Neural progenitor cell (in vitro differentiated cells): ENCODE results near the gene HSPBAP1. TPM values are rescaled to one million over a fixed set of nuclear protein-coding genes. Genes with fewer than 3 reads are reported as not detected.

Experiments
- DNase-seq: peaks from one replicate; pipeline ENCODE4 v3.0.0-alpha.2; 2016; ENCODE audit warnings: low spot score
- H2AFZ ChIP-seq: fragments of 200-600 bp; sonication (generic); replicated peaks from 2 replicates; pipeline ENCODE4 v1.6.1; 2016; ENCODE audit warnings: antibody characterized with exemption
- H3F3A ChIP-seq: fragments of 200-600 bp; sonication (generic); 2 replicates; pipeline ENCODE4 v1.6.1; 2016; ENCODE audit warnings: antibody characterized with exemption, low read depth
- H3K27ac ChIP-seq: fragments of 200-600 bp; sonication (generic); 2 replicates; pipeline ENCODE4 v1.5.1; 2016; ENCODE audit warnings: mild to moderate bottlenecking
- H3K27me3 ChIP-seq: fragments of 200-600 bp; sonication (generic); 2 replicates; pipeline ENCODE4 v1.6.1; 2016; ENCODE audit warnings: mild to moderate bottlenecking, moderate library complexity
- H3K36me3 ChIP-seq: fragments of 200-600 bp; sonication (generic); 2 replicates; pipeline ENCODE4 v1.5.1; 2016
- H3K4me1 ChIP-seq: fragments of 200-600 bp; sonication (generic); 2 replicates; pipeline ENCODE4 v1.6.1; 2016; ENCODE audit warnings: mixed run types
- H3K4me2 ChIP-seq: fragments of 200-600 bp; sonication (generic); 2 replicates; pipeline ENCODE4 v1.6.1; 2016
- H3K4me3 ChIP-seq: fragments of 200-600 bp; sonication (generic); 2 replicates; pipeline ENCODE4 v1.5.1; 2016
- H3K79me2 ChIP-seq: fragments of 200-600 bp; sonication (generic); 2 replicates; pipeline ENCODE4 v1.6.1; 2016; ENCODE audit warnings: low read depth
- H3K9ac ChIP-seq: fragments of 200-600 bp; sonication (generic); 2 replicates; pipeline ENCODE4 v1.6.1; 2016
- H3K9me3 ChIP-seq: fragments of 200-600 bp; sonication (generic); 2 replicates; pipeline ENCODE4 v1.5.1; 2016; ENCODE audit warnings: low read depth
- H4K20me1 ChIP-seq: fragments of 200-600 bp; sonication (generic); 2 replicates; pipeline ENCODE4 v1.6.1; 2016; ENCODE audit warnings: low read depth
- H3K27ac Mint-ChIP-seq: 3 replicates; pipeline ENCODE4 v1.8.0; 2021; ENCODE audit warnings: mixed read lengths
- H3K27me3 Mint-ChIP-seq: 2 replicates; pipeline ENCODE4 v1.8.0; 2022; ENCODE audit warnings: low read depth, mild to moderate bottlenecking, inconsistent platforms, moderate library complexity, mixed read lengths; ENCODE audit not compliant: insufficient read depth
- H3K36me3 Mint-ChIP-seq: 3 replicates; pipeline ENCODE4 v1.8.0; 2021; ENCODE audit warnings: mixed read lengths
- H3K4me1 Mint-ChIP-seq: 3 replicates; pipeline ENCODE4 v1.8.0; 2021; ENCODE audit warnings: mixed read lengths
- H3K4me3 Mint-ChIP-seq: 3 replicates; pipeline ENCODE4 v1.8.0; 2021; ENCODE audit warnings: mild to moderate bottlenecking, moderate library complexity, mixed read lengths
- H3K9me3 Mint-ChIP-seq: 3 replicates; pipeline ENCODE4 v1.8.0; 2020; ENCODE audit warnings: mixed read lengths
- EZH2 ChIP-seq: fragments of 200-600 bp; sonication (generic); IDR thresholded peaks from 2 replicates; pipeline ENCODE4 v1.6.1; 2017; ENCODE audit warnings: antibody characterized with exemption, mild to moderate bottlenecking, moderate library complexity
- EZH2phosphoT487 ChIP-seq: fragments of 200-600 bp; sonication (generic); IDR thresholded peaks from 2 replicates; pipeline ENCODE4 v1.6.1; 2017; ENCODE audit warnings: antibody characterized with exemption
- total RNA-seq: library from RNA; depleted of rRNA; stranded (reverse); fragments of >200 nt; gene quantifications from 2 replicates; pipeline ENCODE4 v1.2.3, GENCODE V29; 2015; ENCODE audit warnings: low replicate concordance
- TF ChIP-seq, protein P1 (sequence below): fragments of 200-600 bp; sonication (generic); IDR thresholded peaks from 2 replicates; pipeline ENCODE4 v1.5.1; 2017; ENCODE audit warnings: antibody characterized with exemption, mild to moderate bottlenecking

The HSPBAP1 gene
- total RNA-seq, 1 donor from 2014 or later, result 15.0 TPM

GRCh38 chr3:122777563-122777962 lies 16.1 kb downstream of the HSPBAP1 start:
- H3K9ac ChIP-seq, result no peak overlapping the region
- no peaks in the 10 kb centered on the region for H3K27me3 ChIP-seq
- no peak overlapping the region for H3K4me3 ChIP-seq
- no peak overlapping the region for H3K4me2 ChIP-seq
- H3K27ac ChIP-seq, result no peak overlapping the region
- H3K79me2 ChIP-seq, result no peaks in the 10 kb centered on the region
- H4K20me1 ChIP-seq, result no peaks in the 10 kb centered on the region
- H3K9me3 Mint-ChIP-seq, result peaks cover 6% of the 10 kb centered on the region
- TF ChIP-seq EZH2 (no peak), EZH2phosphoT487 (no peak)
- TF ChIP-seq, protein P1, sequence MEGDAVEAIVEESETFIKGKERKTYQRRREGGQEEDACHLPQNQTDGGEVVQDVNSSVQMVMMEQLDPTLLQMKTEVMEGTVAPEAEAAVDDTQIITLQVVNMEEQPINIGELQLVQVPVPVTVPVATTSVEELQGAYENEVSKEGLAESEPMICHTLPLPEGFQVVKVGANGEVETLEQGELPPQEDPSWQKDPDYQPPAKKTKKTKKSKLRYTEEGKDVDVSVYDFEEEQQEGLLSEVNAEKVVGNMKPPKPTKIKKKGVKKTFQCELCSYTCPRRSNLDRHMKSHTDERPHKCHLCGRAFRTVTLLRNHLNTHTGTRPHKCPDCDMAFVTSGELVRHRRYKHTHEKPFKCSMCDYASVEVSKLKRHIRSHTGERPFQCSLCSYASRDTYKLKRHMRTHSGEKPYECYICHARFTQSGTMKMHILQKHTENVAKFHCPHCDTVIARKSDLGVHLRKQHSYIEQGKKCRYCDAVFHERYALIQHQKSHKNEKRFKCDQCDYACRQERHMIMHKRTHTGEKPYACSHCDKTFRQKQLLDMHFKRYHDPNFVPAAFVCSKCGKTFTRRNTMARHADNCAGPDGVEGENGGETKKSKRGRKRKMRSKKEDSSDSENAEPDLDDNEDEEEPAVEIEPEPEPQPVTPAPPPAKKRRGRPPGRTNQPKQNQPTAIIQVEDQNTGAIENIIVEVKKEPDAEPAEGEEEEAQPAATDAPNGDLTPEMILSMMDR, result no peak
- no peaks in the 10 kb centered on the region for H3K4me1 Mint-ChIP-seq
- H3K36me3 ChIP-seq, result peaks cover 6% of the 10 kb centered on the region
- H3K4me1 ChIP-seq, result no peaks in the 10 kb centered on the region
- no peaks in the 10 kb centered on the region for H3K9me3 ChIP-seq
- peaks cover 4% of the 10 kb centered on the region for H3F3A ChIP-seq
- peaks cover 6% of the 10 kb centered on the region for H3K36me3 Mint-ChIP-seq
- H2AFZ ChIP-seq, result no peak overlapping the region
- H3K27me3 Mint-ChIP-seq, result no peaks in the 10 kb centered on the region
- DNase-seq, result no peak
- H3K27ac Mint-ChIP-seq, result no peak overlapping the region
- no peak overlapping the region for H3K4me3 Mint-ChIP-seq

- Histone ChIP-seq H3F3A (peaks cover 4% of the 10 kb centered on the region), H3K4me1 (no peaks in the 10 kb centered on the region), H3K4me3 (no peak overlapping the region), H3K36me3 (peaks cover 4% of the 10 kb centered on the region), H3K4me2 (no peak overlapping the region), H3K9ac (no peak overlapping the region), H4K20me1 (no peaks in the 10 kb centered on the region), H3K9me3 (no peaks in the 10 kb centered on the region), H2AFZ (no peak overlapping the region), H3K27ac (no peak overlapping the region), H3K27me3 (no peaks in the 10 kb centered on the region), H3K79me2 (no peaks in the 10 kb centered on the region)
- peaks cover 4% of the 10 kb centered on the region for H3K36me3 Mint-ChIP-seq
- H3K27ac Mint-ChIP-seq, result no peak overlapping the region
- H3K27me3 Mint-ChIP-seq, result no peaks in the 10 kb centered on the region
- H3K4me3 Mint-ChIP-seq, result no peak overlapping the region
- H3K9me3 Mint-ChIP-seq, result peaks cover 6% of the 10 kb centered on the region
- no peak for DNase-seq
- no peaks in the 10 kb centered on the region for H3K4me1 Mint-ChIP-seq
- TF ChIP-seq, protein P1, result no peak
- TF ChIP-seq EZH2phosphoT487 (no peak), EZH2 (no peak)
These were observed 16.8 kb downstream of the HSPBAP1 start for GRCh38 chr3:122776675-122777468.

DNA sequence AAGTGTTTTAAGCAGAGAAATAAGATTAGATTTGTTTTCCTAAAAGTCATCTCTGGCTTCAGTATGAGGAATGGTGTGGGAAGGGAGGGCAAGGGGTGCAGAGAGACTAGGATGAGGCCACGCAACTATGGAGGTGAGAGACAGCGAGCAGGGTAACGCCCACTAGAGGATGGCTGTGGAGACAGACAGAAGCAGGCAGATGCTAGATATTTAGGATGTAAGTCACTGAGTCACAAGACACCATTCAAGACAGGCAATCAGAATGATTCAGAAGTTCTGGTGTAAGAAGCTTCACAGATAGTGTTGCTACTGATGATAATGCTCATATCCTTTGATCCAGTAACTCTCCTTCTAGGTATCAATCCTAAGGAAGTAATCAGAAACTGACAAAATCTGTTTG lies 19.1 kb downstream of the HSPBAP1 start:
- H3K4me1 Mint-ChIP-seq, result no peaks in the 10 kb centered on the region
- H3K9me3 Mint-ChIP-seq, result no peaks in the 10 kb centered on the region
- Histone ChIP-seq H3K4me2 (no peak overlapping the region), H3F3A (peaks cover 4% of the 10 kb centered on the region), H3K9ac (no peak overlapping the region), H3K4me3 (no peak overlapping the region), H3K36me3 (no peaks in the 10 kb centered on the region), H3K27ac (no peak overlapping the region), H3K27me3 (no peaks in the 10 kb centered on the region), H4K20me1 (no peaks in the 10 kb centered on the region), H3K79me2 (no peaks in the 10 kb centered on the region), H2AFZ (no peak overlapping the region), H3K9me3 (no peaks in the 10 kb centered on the region), H3K4me1 (no peaks in the 10 kb centered on the region)
- H3K27me3 Mint-ChIP-seq, result no peaks in the 10 kb centered on the region
- no peak overlapping the region for H3K27ac Mint-ChIP-seq
- no peak overlapping the region for H3K4me3 Mint-ChIP-seq
- no peak for DNase-seq
- peaks cover 2% of the 10 kb centered on the region for H3K36me3 Mint-ChIP-seq
- TF ChIP-seq EZH2phosphoT487, result no peak
- TF ChIP-seq, protein P1, result peak; percentile 17
